Tibial artery (tissue), 4 donors: ENCODE results near the gene MOB3A.

ENCODE experiments used
- DNase-seq, 2 donors: peaks; one replicate each; pipeline ENCODE4 v3.0.0-alpha.2; 2019
- H3K27ac ChIP-seq, 2 donors: fragments of 200-600 bp; sonication (generic) in 1 of 2; 1 replicate in 1 of 2; 2 replicates in 1 of 2; pipeline ENCODE4 v1.5.1; 2018 to 2019; ENCODE audit warnings: mild to moderate bottlenecking in 1 of 2
- H3K27me3 ChIP-seq, 2 donors: fragments of 200-600 bp; sonication (generic) in 1 of 2; one replicate each; pipeline versions ENCODE4 v1.5.1 to v1.6.0; 2016 to 2019
- H3K36me3 ChIP-seq, 3 donors: fragments of 200-600 bp; sonication (generic) in 2 of 3; one replicate each; pipeline ENCODE4 v1.5.1; 2016 to 2019; ENCODE audit warnings: mild to moderate bottlenecking in 2 of 3
- H3K4me1 ChIP-seq, 4 donors: fragments of 200-600 bp; sonication (generic) in 2 of 4; 1 replicate in 3 of 4; 2 replicates in 1 of 4; pipeline ENCODE4 v1.5.1; 2016 to 2019
- H3K4me3 ChIP-seq, 2 donors: fragments of 200-600 bp; sonication (generic) in 1 of 2; 1 replicate in 1 of 2; 2 replicates in 1 of 2; pipeline ENCODE4 v1.5.1; 2018 to 2019; ENCODE audit warnings: mild to moderate bottlenecking in 2 of 2
- H3K9me3 ChIP-seq, 3 donors: fragments of 200-600 bp; sonication (generic) in 1 of 3; one replicate each; pipeline ENCODE4 v1.5.1; 2016 to 2019
- intact Hi-C: fragments of 100-400 bp; cut with DNase I; formaldehyde crosslinking; loops from one replicate; pipeline ENCODE4 v1.15.0; 2023; ENCODE audit warnings: low total_unique reads
- TF ChIP-seq, protein P1 (sequence below), 2 experiments: fragments of 200-600 bp in 1 of 2; fragments of 450-650 bp in 1 of 2; IDR thresholded peaks; one replicate each; pipeline ENCODE4 v1.5.1; 2017 to 2019; ENCODE audit warnings: antibody characterized with exemption in 2 of 2, mild to moderate bottlenecking in 1 of 2, moderate library complexity in 1 of 2

MOB3A gene

GRCh38 chr19:2096034-2096479 is at the start of gene MOB3A:
Gene MOB3A (minus strand): TSS chr19:2096326. CDS start chr19:2078560, 17,766 bp downstream.
- H3K27me3 ChIP-seq, result no peaks in the 10 kb centered on the region
- intact Hi-C loops, result no loop called here
- peak within 1 kb of the TSS; percentile 90 to 97 for H3K27ac ChIP-seq
- H3K4me3 ChIP-seq, result peak within 1 kb of the TSS; percentile 63 to 90
- peak; percentile 88 to 95 for DNase-seq
- H3K4me1 ChIP-seq, result peaks cover 4 to 55% (median 40%) of the 10 kb centered on the region in 4 donors
- no peaks in the 10 kb centered on the region for H3K9me3 ChIP-seq
- H3K36me3 ChIP-seq, result peaks cover under 1 to 38% (median 20%) of the 10 kb centered on the region in 3 donors
- TF ChIP-seq, protein P1, sequence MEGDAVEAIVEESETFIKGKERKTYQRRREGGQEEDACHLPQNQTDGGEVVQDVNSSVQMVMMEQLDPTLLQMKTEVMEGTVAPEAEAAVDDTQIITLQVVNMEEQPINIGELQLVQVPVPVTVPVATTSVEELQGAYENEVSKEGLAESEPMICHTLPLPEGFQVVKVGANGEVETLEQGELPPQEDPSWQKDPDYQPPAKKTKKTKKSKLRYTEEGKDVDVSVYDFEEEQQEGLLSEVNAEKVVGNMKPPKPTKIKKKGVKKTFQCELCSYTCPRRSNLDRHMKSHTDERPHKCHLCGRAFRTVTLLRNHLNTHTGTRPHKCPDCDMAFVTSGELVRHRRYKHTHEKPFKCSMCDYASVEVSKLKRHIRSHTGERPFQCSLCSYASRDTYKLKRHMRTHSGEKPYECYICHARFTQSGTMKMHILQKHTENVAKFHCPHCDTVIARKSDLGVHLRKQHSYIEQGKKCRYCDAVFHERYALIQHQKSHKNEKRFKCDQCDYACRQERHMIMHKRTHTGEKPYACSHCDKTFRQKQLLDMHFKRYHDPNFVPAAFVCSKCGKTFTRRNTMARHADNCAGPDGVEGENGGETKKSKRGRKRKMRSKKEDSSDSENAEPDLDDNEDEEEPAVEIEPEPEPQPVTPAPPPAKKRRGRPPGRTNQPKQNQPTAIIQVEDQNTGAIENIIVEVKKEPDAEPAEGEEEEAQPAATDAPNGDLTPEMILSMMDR (IDR thresholded peaks at IDR 0.05), result peak; percentile 44 to 48

DNA sequence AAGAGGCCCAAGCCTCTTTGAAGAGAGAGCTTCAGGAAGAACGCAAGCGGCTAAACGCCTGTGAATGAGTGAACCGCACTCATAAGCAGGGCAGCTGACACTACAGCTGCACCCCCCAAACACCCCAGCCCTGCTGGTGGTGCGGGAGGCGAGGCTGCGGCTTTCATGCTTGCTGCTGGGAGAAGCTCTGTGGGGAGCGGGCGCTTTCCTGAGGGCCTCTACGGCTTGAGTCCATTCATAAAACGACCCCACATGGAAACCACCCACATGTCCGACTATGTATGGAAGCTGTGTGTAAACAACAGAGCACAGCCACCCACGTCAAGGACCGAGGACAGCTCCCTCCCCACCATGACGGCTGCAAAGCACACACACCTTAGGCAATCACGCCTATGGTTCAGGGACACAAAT is 49.7 kb upstream of the MOB3A start:
- intact Hi-C loops, result loop anchor here (5.0 kb wide), 1 partner anchor 34 kb away; no protein-coding TSS in a partner anchor

DNA sequence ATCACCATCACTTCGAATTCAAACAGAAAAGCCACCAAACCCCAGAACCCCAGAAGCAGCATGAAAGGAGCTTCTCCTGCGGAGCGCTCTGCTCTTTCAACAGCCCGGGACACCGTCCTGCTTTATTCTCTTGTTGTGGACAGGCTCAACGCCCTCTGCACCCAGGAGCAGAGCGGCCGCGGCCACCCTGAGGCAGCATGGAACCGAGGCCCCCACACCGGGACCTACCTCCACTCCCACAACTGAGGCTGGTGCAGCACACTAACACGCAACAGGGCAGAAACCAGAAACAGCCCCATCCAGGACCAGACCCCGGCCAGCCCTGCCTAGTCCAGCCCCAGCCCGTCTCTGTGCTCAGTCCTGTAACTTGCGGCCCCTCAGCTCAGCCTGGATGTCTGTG is 48.1 kb upstream of the MOB3A start:
- Histone ChIP-seq H3K27ac (no peak overlapping the region), H3K27me3 (no peaks in the 10 kb centered on the region), H3K36me3 (peaks cover 11 to 32% (median 17%) of the 10 kb centered on the region in 3 donors), H3K4me1 (peaks cover 0 to 48% (median 17%) of the 10 kb centered on the region in 4 donors), H3K9me3 (no peaks in the 10 kb centered on the region), H3K4me3 (no peak overlapping the region)
- TF ChIP-seq, protein P1 (IDR thresholded peaks at IDR 0.05), result no peak
- intact Hi-C loops, result no loop called here
- no peak for DNase-seq

More for the DNA sequence above, 49.7 kb upstream of the MOB3A start:
- Histone ChIP-seq H3K4me3 (no peak overlapping the region), H3K36me3 (peaks cover 0 to 17% (median 5%) of the 10 kb centered on the region in 3 donors), H3K27me3 (no peaks in the 10 kb centered on the region), H3K4me1 (peaks cover 0 to 56% (median 33%) of the 10 kb centered on the region in 4 donors), H3K9me3 (no peaks in the 10 kb centered on the region), H3K27ac (no peak overlapping the region)
- DNase-seq, result no peak
- TF ChIP-seq, protein P1 (IDR thresholded peaks at IDR 0.05), result no peak

DNA sequence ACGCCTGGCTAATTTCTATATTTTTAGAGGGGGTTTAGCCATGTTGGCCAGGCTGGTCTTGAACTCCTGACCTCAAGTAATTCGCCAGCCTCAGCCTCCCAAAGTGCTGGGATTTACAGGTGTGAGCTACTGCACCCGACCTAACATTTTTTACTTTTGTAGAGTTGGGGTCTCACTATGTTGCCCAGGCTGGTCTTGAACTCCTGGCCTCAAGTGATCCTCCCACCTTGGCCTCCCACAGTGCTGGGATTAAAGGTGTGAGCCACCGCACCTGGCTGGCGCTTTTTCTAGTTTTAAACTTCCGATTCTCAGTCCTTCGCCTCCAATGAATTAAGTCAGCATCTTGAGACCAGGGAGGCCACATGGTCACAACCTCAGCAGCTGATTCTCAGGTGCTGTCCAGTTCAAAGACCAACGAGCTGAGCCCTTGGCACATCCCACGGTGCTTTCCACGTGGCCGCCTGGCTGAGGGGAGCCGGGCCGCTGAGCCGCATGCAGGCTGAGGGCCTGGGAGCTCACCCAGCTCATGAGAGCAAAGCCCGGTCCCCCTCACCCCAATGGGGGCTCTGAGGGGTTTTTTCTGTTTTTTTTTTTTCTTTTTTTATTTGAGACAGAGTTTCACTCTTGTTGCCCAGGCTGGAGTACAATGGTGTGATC is 46.2 kb upstream of the MOB3A start:
- DNase-seq, result no peak
- no peaks in the 10 kb centered on the region for H3K27me3 ChIP-seq
- H3K9me3 ChIP-seq, result no peaks in the 10 kb centered on the region
- H3K27ac ChIP-seq, result no peak overlapping the region
- TF ChIP-seq, protein P1 (IDR thresholded peaks at IDR 0.05), result no peak
- peaks cover 22 to 48% (median 31%) of the 10 kb centered on the region in 3 donors for H3K36me3 ChIP-seq
- peaks cover 0 to 35% (median 13%) of the 10 kb centered on the region in 4 donors for H3K4me1 ChIP-seq
- intact Hi-C loops, result no loop called here
- H3K4me3 ChIP-seq, result no peak overlapping the region

DNA sequence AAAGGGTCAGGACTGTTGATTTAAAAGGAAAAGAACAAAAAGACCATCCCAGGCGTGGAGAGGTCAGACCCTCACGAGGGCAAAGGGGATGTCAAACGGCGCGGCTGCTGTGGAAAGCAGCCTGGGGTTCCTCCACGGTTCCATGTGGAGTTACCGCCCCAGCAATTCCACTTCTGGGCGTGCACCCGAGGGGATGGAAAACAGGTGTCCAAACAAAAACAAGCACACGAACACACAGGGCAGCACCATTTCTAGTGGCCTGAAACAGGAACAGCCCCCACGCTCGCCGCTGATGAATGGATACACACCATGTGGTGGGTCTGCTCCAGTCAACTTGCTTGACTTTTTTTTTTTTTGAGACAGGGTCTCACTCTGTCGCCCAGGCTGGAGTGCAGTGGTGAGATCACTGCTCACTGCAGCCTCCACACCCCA is 44.0 kb upstream of the MOB3A start:
- Histone ChIP-seq H3K27me3 (no peaks in the 10 kb centered on the region), H3K36me3 (peaks cover 38 to 56% (median 51%) of the 10 kb centered on the region in 3 donors), H3K27ac (no peak overlapping the region), H3K4me1 (peaks cover 0 to 17% (median 5%) of the 10 kb centered on the region in 4 donors), H3K9me3 (no peaks in the 10 kb centered on the region), H3K4me3 (no peak overlapping the region)
- TF ChIP-seq, protein P1 (IDR thresholded peaks at IDR 0.05), result no peak
- intact Hi-C loops, result no loop called here
- DNase-seq, result no peak
